Measurements from ENCODE around the gene ESF1.

ESF1 gene

DNA sequence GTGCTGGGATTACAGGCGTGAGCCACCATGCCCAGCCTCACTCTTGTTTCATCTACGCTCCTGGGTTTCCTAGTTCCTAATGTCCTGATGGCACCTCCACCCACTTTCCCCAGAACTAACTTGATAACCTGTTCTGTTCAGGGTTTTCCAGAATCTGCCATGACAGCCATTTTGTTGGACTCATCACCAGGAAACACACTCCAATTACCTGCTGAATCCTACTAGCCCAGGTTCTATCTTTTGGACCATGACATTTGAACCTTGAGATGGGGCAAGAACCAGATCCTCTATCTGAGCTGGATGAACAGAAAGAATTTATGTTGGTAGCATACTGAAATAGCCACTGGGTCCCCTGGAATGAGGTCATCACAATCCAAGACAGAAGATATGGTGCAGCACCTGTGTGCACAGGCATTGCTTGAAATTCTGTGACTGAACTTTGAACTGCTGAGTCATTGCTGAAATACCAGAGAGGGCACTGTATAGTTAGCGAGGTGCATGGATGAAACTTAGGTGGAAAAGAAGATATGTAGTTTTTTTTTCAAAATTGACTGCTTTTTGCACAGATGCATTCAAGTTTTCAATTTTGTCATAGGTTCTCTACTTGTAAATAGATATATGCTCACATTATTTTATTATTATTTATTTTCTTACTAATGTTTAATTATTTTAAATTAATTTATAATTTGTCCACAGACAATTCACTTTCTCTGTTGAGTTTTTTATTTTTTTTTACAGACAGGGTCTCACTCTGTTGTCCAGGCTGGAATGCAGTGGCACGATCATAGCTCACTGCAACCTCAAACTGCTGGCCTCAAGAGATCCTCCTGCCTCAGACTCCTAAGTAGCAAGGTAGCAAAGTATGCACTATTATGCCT, 103.2 kb downstream of the ESF1 start:
- no peak for DNase-seq (ENCODE audit: low spot score)

DNA sequence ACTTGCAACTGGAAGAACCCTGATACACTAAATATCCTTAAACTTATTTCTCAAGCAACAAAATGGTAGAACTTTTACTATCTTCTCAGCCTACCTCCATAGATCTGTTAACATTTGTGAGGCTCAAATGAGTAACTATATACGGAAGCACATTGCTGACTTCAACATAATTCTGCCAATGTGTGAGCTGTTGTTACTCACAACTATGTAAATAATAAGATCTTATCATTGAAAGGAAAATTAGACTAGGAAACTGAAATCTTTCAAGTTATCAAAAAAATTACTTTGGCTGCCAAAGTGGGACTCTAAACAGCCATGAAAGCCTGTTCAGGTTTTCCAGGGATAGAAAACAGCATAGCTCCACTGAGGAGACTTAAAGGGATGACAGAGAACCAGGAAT, 105.8 kb downstream of the ESF1 start:
- no peak for DNase-seq (ENCODE audit: low spot score)

- no peak for DNase-seq (ENCODE audit: low spot score)
Measured at GRCh38 chr20:13677241-13677640, 107.5 kb downstream of the ESF1 start.

- no peak for DNase-seq (ENCODE audit: low spot score)
Measured at GRCh38 chr20:13676682-13677081, 108.0 kb downstream of the ESF1 start.

GRCh38 chr20:13672690-13673089, 112.0 kb downstream of the ESF1 start:
- no peak for DNase-seq (ENCODE audit: low spot score)

GRCh38 chr20:13671916-13672378, 112.8 kb downstream of the ESF1 start:
- no peak for DNase-seq (ENCODE audit: low spot score)

DNA sequence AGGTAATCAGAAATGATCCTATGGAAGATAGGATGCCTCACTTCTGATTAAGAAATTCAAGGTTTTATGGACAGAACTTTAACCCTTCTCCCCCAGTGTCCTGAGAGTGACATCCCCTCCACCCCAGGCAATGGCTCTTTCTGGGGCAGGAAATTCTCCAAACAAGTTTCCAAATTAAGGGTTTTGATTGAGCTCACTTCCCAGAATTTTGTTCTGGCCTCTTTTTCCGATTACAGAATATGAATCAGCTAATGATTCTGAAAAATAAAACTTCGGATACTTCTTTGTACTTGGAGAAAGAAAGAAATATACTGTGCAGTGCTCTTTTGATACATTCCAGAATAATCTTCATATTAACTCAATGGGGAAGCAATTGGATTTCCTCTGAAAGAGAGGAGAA, 113.2 kb downstream of the ESF1 start:
- DNase-seq (ENCODE audit: low spot score): no peak

- no peak for DNase-seq (ENCODE audit: low spot score)
Measured at GRCh38 chr20:13670160-13670559, 114.6 kb downstream of the ESF1 start.

DNA sequence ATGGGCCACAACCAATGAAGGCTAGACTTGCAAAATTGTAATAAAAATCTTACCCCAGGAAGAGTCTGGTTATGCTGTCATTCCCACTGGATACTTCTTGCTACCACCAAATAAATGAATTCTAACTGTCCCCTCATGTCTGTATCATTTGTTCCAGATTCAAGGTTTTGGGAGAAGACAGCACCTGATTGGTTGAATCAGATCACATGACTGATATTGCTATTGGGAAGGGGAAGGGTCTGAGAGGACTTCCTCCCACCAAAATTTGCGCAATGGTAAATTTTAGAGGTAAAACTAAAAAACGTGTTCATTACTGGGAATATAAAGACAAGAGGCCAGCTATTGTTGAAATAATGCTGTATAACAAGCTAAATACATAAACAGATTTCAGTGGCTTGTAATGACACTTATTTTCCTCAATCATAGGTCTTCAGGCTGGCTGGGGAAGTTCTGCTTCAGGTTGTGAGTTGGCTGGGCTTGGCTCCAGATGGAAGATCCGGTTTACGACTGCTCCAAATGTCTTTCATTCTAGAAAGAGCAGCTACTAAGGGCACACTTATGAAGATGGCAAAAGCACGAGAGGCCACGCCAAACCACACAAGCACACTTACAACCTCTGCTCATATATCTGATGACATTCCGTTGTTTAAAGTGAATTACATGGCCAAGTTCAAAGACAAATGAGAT, 118.9 kb downstream of the ESF1 start:
- no peak for DNase-seq (ENCODE audit: low spot score)

All from SK-N-DZ (cell line).